GM12864 (cell line): ENCODE data around the gene TMEM184A.

Source experiments
- DNase-seq: peaks from one replicate; pipeline ENCODE4 v3.0.0-alpha.2; 2011; ENCODE audit warnings: low read depth
- H3K4me3 ChIP-seq: 2 replicates; pipeline ENCODE4 v1.5.1; 2011; ENCODE audit warnings: mild to moderate bottlenecking, low read depth, low read length, control low read depth
- TF ChIP-seq, protein P1 (sequence below): IDR thresholded peaks from 2 replicates; pipeline ENCODE4 v1.5.1; 2011; ENCODE audit warnings: low read depth, mild to moderate bottlenecking, moderate library complexity, low read length, control low read depth, inconsistent platforms; ENCODE audit errors: missing control alignments

The TMEM184A gene

DNA sequence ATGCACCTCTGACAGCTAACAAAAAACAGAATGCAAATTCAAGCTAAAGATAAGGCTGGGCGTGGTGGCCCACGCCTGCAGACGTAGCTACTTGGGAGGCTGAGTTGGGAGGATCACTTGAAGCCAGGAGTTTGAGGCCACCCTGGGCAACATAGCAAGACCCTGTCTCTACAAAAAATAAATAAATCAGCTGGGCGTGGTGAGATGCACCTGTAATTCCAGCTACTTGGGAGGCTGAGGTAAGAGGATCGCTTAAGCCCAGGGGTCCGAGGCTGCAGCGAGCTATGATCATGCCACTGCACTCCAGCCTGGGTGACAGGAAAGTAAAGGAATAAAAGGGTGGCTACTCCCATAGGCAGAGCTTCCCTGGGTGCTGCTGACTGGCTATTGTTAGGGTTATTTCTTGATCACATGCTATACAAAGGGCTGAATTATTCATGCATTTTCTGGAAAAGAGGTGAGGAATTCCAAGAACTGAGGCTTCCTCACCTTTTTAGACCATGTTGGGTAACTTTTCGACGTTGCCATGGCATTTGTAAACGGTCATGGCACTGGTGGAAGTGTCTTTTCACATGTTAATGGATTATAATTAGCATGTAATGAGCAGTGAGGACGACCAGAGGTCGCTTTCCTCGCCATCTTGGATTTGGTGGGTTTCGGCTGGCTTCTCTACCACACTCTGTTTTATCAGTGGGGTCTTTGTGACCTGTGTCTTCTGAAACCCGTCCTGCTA lies 20.7 kb upstream of the TMEM184A start:
- no peak overlapping the region for H3K4me3 ChIP-seq
- TF ChIP-seq, protein P1, sequence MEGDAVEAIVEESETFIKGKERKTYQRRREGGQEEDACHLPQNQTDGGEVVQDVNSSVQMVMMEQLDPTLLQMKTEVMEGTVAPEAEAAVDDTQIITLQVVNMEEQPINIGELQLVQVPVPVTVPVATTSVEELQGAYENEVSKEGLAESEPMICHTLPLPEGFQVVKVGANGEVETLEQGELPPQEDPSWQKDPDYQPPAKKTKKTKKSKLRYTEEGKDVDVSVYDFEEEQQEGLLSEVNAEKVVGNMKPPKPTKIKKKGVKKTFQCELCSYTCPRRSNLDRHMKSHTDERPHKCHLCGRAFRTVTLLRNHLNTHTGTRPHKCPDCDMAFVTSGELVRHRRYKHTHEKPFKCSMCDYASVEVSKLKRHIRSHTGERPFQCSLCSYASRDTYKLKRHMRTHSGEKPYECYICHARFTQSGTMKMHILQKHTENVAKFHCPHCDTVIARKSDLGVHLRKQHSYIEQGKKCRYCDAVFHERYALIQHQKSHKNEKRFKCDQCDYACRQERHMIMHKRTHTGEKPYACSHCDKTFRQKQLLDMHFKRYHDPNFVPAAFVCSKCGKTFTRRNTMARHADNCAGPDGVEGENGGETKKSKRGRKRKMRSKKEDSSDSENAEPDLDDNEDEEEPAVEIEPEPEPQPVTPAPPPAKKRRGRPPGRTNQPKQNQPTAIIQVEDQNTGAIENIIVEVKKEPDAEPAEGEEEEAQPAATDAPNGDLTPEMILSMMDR: no peak
- DNase-seq: no peak

- no peak for DNase-seq
- H3K4me3 ChIP-seq: no peak overlapping the region
- TF ChIP-seq, protein P1: no peak
Observed at GRCh38 chr7:1575809-1576208, 19.8 kb upstream of the TMEM184A start.

- DNase-seq: no peak
- TF ChIP-seq, protein P1: no peak
- H3K4me3 ChIP-seq: no peak overlapping the region
Observed at GRCh38 chr7:1572111-1572822, 16.3 kb upstream of the TMEM184A start.

GRCh38 chr7:1569833-1570632 lies 14.0 kb upstream of the TMEM184A start, which contains the start of gene PSMG3:
Gene PSMG3, minus strand, starts transcription at chr7:1570032. Its CDS starts 693 bp downstream, at chr7:1569339.
- peak within 1 kb of the TSS; percentile 71 for H3K4me3 ChIP-seq
- peak; percentile 67 for DNase-seq
- TF ChIP-seq, protein P1: peak; percentile 24

DNA sequence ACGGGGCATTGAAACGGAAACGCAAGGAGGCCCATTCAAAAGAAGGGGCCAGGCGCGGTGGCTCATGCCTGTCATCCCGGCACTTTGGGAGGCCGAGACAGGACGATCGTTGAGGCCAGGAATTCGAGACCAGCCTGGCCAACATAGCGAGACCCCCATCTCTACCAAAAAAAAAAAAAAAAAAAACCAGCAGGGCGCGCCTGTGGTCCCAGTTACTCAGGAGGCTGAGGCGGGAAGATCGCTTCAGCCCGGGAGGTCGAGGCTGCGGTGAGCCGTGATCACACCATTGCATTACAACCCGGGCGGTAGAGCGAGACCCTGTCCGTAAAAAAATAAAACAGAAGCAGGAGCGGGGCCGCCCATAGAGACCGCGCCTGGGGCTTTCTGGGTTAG lies 13.4 kb upstream of the TMEM184A start:
- no peak for DNase-seq
- TF ChIP-seq, protein P1: no peak
- H3K4me3 ChIP-seq: peak overlapping the region; percentile 71

DNA sequence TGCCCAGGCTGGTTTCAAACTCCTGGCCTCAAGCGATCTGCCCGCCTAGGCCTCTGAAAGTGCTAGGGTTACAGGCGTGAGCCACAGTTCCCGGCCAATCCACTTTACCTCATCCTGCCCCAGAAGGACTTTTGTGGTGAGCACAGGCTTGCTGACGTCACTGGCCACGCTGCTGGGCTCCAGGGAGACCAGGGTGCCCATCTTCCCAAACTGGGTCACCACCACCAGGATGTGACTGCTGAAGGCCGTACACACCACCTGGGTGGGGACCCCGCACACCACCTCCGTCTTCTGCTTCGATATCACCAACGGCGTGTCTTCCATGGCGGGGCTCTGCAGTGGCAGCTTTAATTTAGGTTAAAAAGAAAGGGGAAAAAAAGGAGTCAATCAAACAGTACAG lies 13.0 kb upstream of the TMEM184A start:
- TF ChIP-seq, protein P1: no peak
- no peak for DNase-seq
- peak overlapping the region; percentile 71 for H3K4me3 ChIP-seq
